GM12875 (cell line): ENCODE measurements around the gene LSM10.

ENCODE experiments used
- H3K4me3 ChIP-seq: one replicate; pipeline ENCODE4 v1.5.1; 2011; ENCODE audit warnings: low read depth, low read length, control low read depth
- CTCF ChIP-seq: IDR thresholded peaks from 2 replicates; pipeline ENCODE4 v1.5.1; 2011; ENCODE audit warnings: low read depth, mild to moderate bottlenecking, control low read depth, inconsistent platforms, low read length, moderate library complexity, borderline replicate concordance; ENCODE audit not compliant: insufficient read depth

The LSM10 gene

GRCh38 chr1:36420836-36421317 is 23.2 kb upstream of the LSM10 start:
- no peak overlapping the region for H3K4me3 ChIP-seq
- peak; percentile 93 for TF ChIP-seq CTCF

GRCh38 chr1:36420409-36420808 is 22.7 kb upstream of the LSM10 start:
- no peak for TF ChIP-seq CTCF
- no peak overlapping the region for H3K4me3 ChIP-seq

GRCh38 chr1:36419569-36419968 is 21.9 kb upstream of the LSM10 start:
- no peak overlapping the region for H3K4me3 ChIP-seq
- no peak for TF ChIP-seq CTCF

- H3K4me3 ChIP-seq: no peak overlapping the region
- no peak for TF ChIP-seq CTCF
Measured at GRCh38 chr1:36419140-36419539, 21.4 kb upstream of the LSM10 start.

GRCh38 chr1:36417931-36418330 is 20.2 kb upstream of the LSM10 start:
- TF ChIP-seq CTCF: no peak
- H3K4me3 ChIP-seq: no peak overlapping the region

GRCh38 chr1:36415661-36416326 is 18.1 kb upstream of the LSM10 start:
- no peak overlapping the region for H3K4me3 ChIP-seq
- TF ChIP-seq CTCF: no peak

- no peak for TF ChIP-seq CTCF
Measured at GRCh38 chr1:36414384-36414783, 16.7 kb upstream of the LSM10 start.

More at GRCh38 chr1:36414384-36414783, 16.7 kb upstream of the LSM10 start:
- H3K4me3 ChIP-seq: no peak overlapping the region
